ENCODE results near the gene PDZRN3.

DNA sequence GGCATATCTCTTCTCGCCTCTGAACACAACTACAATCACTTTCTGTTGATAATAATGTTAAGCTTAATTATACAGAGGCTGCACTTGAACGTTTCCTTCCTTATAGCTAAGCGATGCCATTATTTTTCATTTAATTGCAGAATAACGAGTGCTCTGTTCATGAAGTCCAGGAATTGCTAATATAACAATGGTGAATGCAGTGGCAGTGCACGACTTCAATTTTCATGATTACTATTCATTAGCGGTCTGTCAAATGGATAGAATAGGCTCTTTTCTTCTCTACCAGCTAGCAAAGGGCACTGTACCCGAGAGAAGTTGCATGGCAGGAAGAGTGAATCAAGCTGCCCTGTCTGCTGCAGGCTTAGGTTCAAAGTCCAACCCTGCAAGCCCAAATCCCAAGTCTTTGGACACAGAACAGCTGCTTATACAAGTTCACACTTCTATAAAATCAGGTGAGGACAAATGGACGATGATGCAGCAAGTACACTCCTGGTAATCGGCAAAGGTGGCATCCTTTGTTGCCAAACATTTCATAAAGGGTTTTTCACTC, 75.6 kb downstream of the PDZRN3 start:
- no peak for TF ChIP-seq HDGF (IDR thresholded peaks at IDR 0.05; ENCODE audit: borderline replicate concordance)
- TF ChIP-seq SP1 (IDR thresholded peaks at IDR 0.05) = no peak
- TF ChIP-seq ELF4 (IDR thresholded peaks at IDR 0.05) = no peak
- no peak for TF ChIP-seq L3MBTL2 (conservative IDR thresholded peaks at IDR 0.05)
- TF ChIP-seq SUZ12 (IDR thresholded peaks at IDR 0.05) = no peak
- TF ChIP-seq FOXK2 (IDR thresholded peaks at IDR 0.05) = no peak
- TF ChIP-seq FOXA1 (IDR thresholded peaks at IDR 0.05) = no peak
- TF ChIP-seq ZNF384 (IDR thresholded peaks at IDR 0.05) = no peak
